ENCODE measurements around the gene RNU6-7.

GRCh38 chr14:32244404-32244803 is 42.6 kb downstream of the RNU6-7 start:
- no peak for TF ChIP-seq ZNF671 (CRISPR knock-in tag; IDR thresholded peaks at IDR 0.05)
- TF ChIP-seq ATF1 (CRISPR knock-in tag; IDR thresholded peaks at IDR 0.05): no peak
- TF ChIP-seq CTCF (IDR thresholded peaks at IDR 0.05): no peak
- TF ChIP-seq SMAD3 (CRISPR knock-in tag; IDR thresholded peaks at IDR 0.05; ENCODE audit: borderline replicate concordance): no peak
- no peak for TF ChIP-seq TP53 (CRISPR knock-in tag; IDR thresholded peaks at IDR 0.05)
- no peak for TF ChIP-seq MXD4 (CRISPR knock-in tag; IDR thresholded peaks at IDR 0.05; ENCODE audit: borderline replicate concordance)
- TF ChIP-seq GABPB1 (CRISPR knock-in tag; IDR thresholded peaks at IDR 0.05): no peak
- TF ChIP-seq ERG (CRISPR knock-in tag; IDR thresholded peaks at IDR 0.05): no peak
- TF ChIP-seq FOXP4 (CRISPR knock-in tag; IDR thresholded peaks at IDR 0.05): no peak
- TF ChIP-seq TCF7 (CRISPR knock-in tag; IDR thresholded peaks at IDR 0.05; ENCODE audit: low read depth): no peak
- no peak for TF ChIP-seq USF2 (CRISPR knock-in tag; IDR thresholded peaks at IDR 0.05)
- TF ChIP-seq NFYB (CRISPR knock-in tag; conservative IDR thresholded peaks at IDR 0.05; ENCODE audit: low read depth): no peak
- TF ChIP-seq MLX (CRISPR knock-in tag; IDR thresholded peaks at IDR 0.05): no peak
